Neural cell (in vitro differentiated cells): ENCODE measurements around the gene TULP4.

ENCODE experiments used
- CTCF ChIP-seq: fragments of 450-650 bp; IDR thresholded peaks from 2 replicates; pipeline ENCODE4 v1.5.1; 2014; ENCODE audit warnings: antibody characterized with exemption, mild to moderate bottlenecking, moderate library complexity; ENCODE audit not compliant: poor library complexity, severe bottlenecking
- MXI1 ChIP-seq: fragments of 450-650 bp; conservative IDR thresholded peaks from 2 replicates; pipeline ENCODE4 v1.6.1; 2014; ENCODE audit warnings: antibody characterized with exemption, mild to moderate bottlenecking; ENCODE audit not compliant: poor library complexity, severe bottlenecking
- REST ChIP-seq: IDR thresholded peaks from 2 replicates; pipeline ENCODE4 v1.6.1; 2012; ENCODE audit warnings: borderline replicate concordance
- SMC3 ChIP-seq: fragments of 450-650 bp; conservative IDR thresholded peaks from 2 replicates; pipeline ENCODE4 v1.6.1; 2014; ENCODE audit warnings: antibody characterized with exemption, mild to moderate bottlenecking, moderate library complexity; ENCODE audit not compliant: poor library complexity
- TAF1 ChIP-seq: IDR thresholded peaks from 2 replicates; pipeline ENCODE4 v1.6.1; 2012; ENCODE audit warnings: low read depth

GRCh38 chr6:158465257-158465656, 153.0 kb downstream of the TULP4 start:
- TF ChIP-seq CTCF (no peak), REST (no peak), TAF1 (no peak), SMC3 (no peak), MXI1 (no peak)
